HepG2 (cell line): ENCODE results near the gene C20orf204. TPM values are rescaled to one million over a fixed set of nuclear protein-coding genes. Genes with fewer than 3 reads are reported as not detected.
A peak's percentile ranks its signal among the peaks of the same experiment; 100 is the strongest.

Source experiments
- CAMTA2 ChIP-seq: sonication (generic); formaldehyde crosslinking; IDR thresholded peaks from 2 replicates; pipeline ENCODE4 v1.4.0; 2020; ENCODE audit warnings: mild to moderate bottlenecking, missing genetic modification reagents, borderline replicate concordance
- HES4 ChIP-seq: sonication (generic); formaldehyde crosslinking; IDR thresholded peaks from 2 replicates; pipeline ENCODE4 v1.9.0; 2021; ENCODE audit warnings: mild to moderate bottlenecking, missing genetic modification reagents, borderline replicate concordance
- HMG20B ChIP-seq: conservative IDR thresholded peaks from 2 replicates; pipeline ENCODE4 v1.6.1; 2016; ENCODE audit warnings: missing genetic modification reagents, missing compliant biosample characterization
- JDP2 ChIP-seq: sonication (generic); formaldehyde crosslinking; IDR thresholded peaks from 2 replicates; pipeline ENCODE4 v1.8.1; 2022; ENCODE audit warnings: missing genetic modification reagents, borderline replicate concordance
- PATZ1 ChIP-seq: sonication (generic); formaldehyde crosslinking; IDR thresholded peaks from 2 replicates; pipeline ENCODE4 v1.4.0; 2020; ENCODE audit warnings: missing genetic modification reagents
- PPARG ChIP-seq: conservative IDR thresholded peaks from 2 replicates; pipeline ENCODE4 v1.6.1; 2016; ENCODE audit warnings: missing biosample characterization, missing genetic modification reagents
- RARA ChIP-seq: IDR thresholded peaks from 2 replicates; pipeline ENCODE4 v1.6.1; 2016; ENCODE audit warnings: missing genetic modification reagents, missing compliant biosample characterization
- SSRP1 ChIP-seq: IDR thresholded peaks from 2 replicates; pipeline ENCODE4 v1.6.1; 2016; ENCODE audit warnings: control low read depth
- TEAD3 ChIP-seq: optimal IDR thresholded peaks from 2 replicates; pipeline ENCODE3; 2016; ENCODE audit warnings: borderline replicate concordance
- TFAP4 ChIP-seq: sonication (generic); IDR thresholded peaks from 2 replicates; pipeline ENCODE4 v1.6.1; 2016; ENCODE audit warnings: low read depth, borderline replicate concordance
- ZBTB14 ChIP-seq: sonication (generic); formaldehyde crosslinking; IDR thresholded peaks from 2 replicates; pipeline ENCODE4 v1.4.0; 2020; ENCODE audit warnings: missing genetic modification reagents
- ZNF576 ChIP-seq: sonication (generic); formaldehyde crosslinking; IDR thresholded peaks from 2 replicates; pipeline ENCODE4 v1.4.0; 2020; ENCODE audit warnings: mild to moderate bottlenecking, missing genetic modification reagents
- ZNF761 ChIP-seq: sonication (generic); formaldehyde crosslinking; conservative IDR thresholded peaks from 2 replicates; pipeline ENCODE4 v1.4.0; 2020; ENCODE audit warnings: mild to moderate bottlenecking, missing genetic modification reagents
- ZNF879 ChIP-seq: sonication (generic); formaldehyde crosslinking; IDR thresholded peaks from 2 replicates; pipeline ENCODE4 v1.8.1; 2023; ENCODE audit warnings: missing genetic modification reagents
- ZSCAN20 ChIP-seq: sonication (generic); formaldehyde crosslinking; IDR thresholded peaks from 2 replicates; pipeline ENCODE4 v1.4.0; 2020; ENCODE audit warnings: missing genetic modification reagents, mild to moderate bottlenecking, borderline replicate concordance
- polyA plus RNA-seq, 8 experiments: library from polyadenylated mRNA; depleted of rRNA in 3 of 8; stranded (reverse) in 7 of 8; unstranded in 1 of 8; fragments of >200 nt; fragmentation: Illumina TruSeq in 4 of 8; extraction: Trizol in 4 of 8; gene quantifications; 2 replicates each; pipeline versions ENCODE4 v1.2.1 to v1.2.3, GENCODE V29; 2011 to 2016; ENCODE audit warnings: low read depth in 4 of 8, missing spikeins in 1 of 8, mixed read lengths in 1 of 8; ENCODE audit not compliant: insufficient read depth in 1 of 8
- total RNA-seq, 5 experiments: library from RNA; depleted of rRNA; stranded (reverse); fragments of >200 nt; fragmentation: Illumina TruSeq; extraction: Trizol; gene quantifications; 2 replicates each; pipeline ENCODE4 v1.2.3, GENCODE V29; 2016; ENCODE audit warnings: low read depth in 1 of 5
- TF ChIP-seq, protein P1 (sequence below): sonication (generic); formaldehyde crosslinking; IDR thresholded peaks from 2 replicates; pipeline ENCODE4 v1.4.0; 2020; ENCODE audit warnings: missing genetic modification reagents, low read depth, mild to moderate bottlenecking, borderline replicate concordance
- TF ChIP-seq, protein P2 (sequence below), 2 experiments: sonication (generic) in 1 of 2; formaldehyde crosslinking in 1 of 2; IDR thresholded peaks; 2 replicates each; pipeline versions ENCODE4 v1.4.0 to v1.6.1; 2018 to 2020; ENCODE audit warnings: missing genetic modification reagents in 2 of 2, borderline replicate concordance in 1 of 2, low read depth in 1 of 2, mild to moderate bottlenecking in 1 of 2, missing biosample characterization in 1 of 2

Gene C20orf204
- total and polyA plus RNA-seq, 2 of the 13 experiments (the other 11 are each of a cell fraction or from before 2014, with no cell fraction given) = 22.1 to 80.0 TPM

- TF ChIP-seq TFAP4 (peak; percentile 92; the same call in 1 of the 2 replicates), RARA (peak; percentile 95), ZBTB14 (CRISPR knock-in tag) (0 out of 2 replicates have a peak, but pooled peaks have one; percentile 25), JDP2 (no peak), PATZ1 (CRISPR knock-in tag) (peak; percentile 80), PPARG (CRISPR knock-in tag) (0 out of 2 replicates have a peak, but pooled peaks have one; percentile 54), HES4 (no peak), SSRP1 (CRISPR knock-in tag) (no peak), HMG20B (peak; percentile 69; the same call in 1 of the 2 replicates), TEAD3 (CRISPR knock-in tag) (peak; percentile 30), ZNF879 (CRISPR knock-in tag) (no peak), ZNF576 (CRISPR knock-in tag) (0 out of 2 replicates have a peak, but pooled peaks have one; percentile 21), CAMTA2 (CRISPR knock-in tag) (no peak), ZSCAN20 (no peak), ZNF761 (CRISPR knock-in tag) (0 out of 2 replicates have a peak, but pooled peaks have one; percentile 30)
- TF ChIP-seq, protein P1, sequence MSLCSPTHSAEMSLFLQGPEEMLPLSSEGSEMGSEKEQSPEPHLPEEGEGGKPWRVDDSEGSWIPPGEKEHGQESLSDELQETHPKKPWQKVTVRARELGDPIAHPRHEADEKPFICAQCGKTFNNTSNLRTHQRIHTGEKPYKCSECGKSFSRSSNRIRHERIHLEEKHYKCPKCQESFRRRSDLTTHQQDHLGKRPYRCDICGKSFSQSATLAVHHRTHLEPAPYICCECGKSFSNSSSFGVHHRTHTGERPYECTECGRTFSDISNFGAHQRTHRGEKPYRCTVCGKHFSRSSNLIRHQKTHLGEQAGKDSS (CRISPR knock-in tag) = 0 out of 2 replicates have a peak, but pooled peaks have one; percentile 44
- TF ChIP-seq, protein P2, sequence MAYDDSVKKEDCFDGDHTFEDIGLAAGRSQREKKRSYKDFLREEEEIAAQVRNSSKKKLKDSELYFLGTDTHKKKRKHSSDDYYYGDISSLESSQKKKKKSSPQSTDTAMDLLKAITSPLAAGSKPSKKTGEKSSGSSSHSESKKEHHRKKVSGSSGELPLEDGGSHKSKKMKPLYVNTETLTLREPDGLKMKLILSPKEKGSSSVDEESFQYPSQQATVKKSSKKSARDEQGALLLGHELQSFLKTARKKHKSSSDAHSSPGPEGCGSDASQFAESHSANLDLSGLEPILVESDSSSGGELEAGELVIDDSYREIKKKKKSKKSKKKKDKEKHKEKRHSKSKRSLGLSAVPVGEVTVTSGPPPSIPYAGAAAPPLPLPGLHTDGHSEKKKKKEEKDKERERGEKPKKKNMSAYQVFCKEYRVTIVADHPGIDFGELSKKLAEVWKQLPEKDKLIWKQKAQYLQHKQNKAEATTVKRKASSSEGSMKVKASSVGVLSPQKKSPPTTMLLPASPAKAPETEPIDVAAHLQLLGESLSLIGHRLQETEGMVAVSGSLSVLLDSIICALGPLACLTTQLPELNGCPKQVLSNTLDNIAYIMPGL (CRISPR knock-in tag; IDR thresholded peaks at IDR 0.05; ENCODE audit: borderline replicate concordance in 1 of 2, low read depth in 1 of 2) = no peak
Measured at GRCh38 chr20:64082126-64082731, 46.2 kb downstream of the C20orf204 start (continued).
